ENCODE results near the gene CYP27A1.

CYP27A1 gene

DNA sequence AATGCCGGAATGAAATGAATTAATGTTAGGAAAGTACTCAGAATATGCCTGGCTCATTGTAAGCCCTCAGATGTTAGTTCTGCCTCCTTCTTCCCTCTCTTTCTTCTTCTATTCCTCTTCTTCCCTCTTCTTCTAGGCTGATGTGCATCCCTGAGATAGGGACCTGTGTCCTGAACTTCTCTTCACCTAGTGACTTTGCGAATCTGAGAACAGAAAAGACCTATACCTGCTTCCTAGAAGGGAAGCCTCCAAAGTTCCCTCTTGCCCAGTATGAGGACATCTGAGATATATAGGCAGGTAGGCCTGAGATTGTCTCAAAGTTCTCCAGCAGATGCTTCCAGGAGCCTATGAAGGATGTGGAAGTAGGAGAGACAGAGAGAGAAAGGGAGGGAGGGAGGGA, 8.1 kb upstream of the CYP27A1 start:
- DNase-seq (ENCODE audit: low read depth), result no peak

DNA sequence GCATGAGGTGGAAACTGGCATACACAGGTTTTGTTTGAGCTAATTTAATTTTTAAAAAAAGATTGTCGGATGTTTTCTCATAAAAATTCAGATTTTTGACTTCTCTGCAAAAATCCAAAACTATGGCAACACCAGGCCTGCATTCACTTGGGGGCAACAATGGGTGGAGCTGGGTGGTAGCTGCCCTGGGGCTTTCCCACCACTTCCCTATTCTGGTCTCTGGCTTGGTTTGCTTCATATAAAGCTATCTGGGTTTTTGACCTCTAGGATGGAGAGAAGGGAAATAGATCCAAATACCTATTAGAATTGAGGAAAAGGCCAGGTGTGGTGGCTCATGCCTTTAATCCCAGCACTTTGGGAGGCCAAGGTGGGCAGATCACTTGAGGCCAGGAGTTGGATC, 5.5 kb upstream of the CYP27A1 start:
- no peak for DNase-seq (ENCODE audit: low read depth)

DNA sequence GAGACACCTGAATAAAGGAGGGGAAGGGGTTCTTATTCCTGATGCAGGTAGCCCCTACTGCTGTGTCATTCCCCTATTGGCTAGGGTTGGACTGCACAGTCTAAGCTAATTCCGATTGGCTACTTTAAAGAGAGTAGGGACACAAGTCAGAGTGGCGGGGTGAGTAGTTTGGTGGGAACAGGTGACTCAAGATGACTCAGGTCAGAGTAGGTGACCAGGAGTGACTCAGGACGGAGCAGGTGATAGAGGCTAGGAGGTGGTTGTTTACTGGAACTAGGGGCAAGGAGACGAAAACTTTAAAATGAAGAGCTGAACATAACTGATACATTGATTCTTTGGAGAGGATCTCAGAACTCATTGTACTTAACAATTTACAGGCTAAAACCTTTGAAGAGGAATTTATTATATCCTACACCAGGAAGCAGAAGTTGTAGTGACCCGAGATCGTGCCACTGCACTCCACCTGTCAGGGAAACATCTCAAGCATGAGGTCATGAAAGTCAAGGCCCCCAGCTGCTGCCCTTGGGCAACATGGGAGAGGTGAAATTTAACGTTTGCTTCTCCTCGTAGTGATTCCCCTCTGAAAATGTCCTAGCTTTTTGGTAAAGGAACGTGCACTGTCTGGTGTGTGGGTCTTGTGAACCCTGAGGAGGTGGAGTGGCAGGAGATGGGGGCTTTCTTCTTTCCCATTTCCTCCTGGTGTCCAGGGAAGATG, 4.5 kb upstream of the CYP27A1 start:
- no peak for DNase-seq (ENCODE audit: low read depth)

DNA sequence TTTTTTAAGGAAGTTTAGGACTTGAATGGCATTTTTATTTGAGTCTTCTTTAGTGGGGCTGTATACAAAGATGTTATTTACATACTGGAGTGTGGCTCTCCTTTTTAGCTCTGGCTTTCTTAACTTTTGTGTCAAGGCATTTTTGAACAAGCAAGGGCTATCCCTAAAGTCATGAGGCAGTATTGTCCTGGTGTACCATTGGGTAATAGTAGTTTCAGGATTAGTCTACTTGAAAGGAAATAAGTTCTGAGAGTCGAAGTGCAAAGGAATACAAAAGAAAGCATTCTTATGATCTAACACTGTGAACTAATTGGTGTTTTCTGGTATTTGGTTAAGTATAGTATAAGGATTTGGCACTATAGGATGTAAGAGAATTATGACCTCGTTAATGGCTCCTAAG, 1.9 kb upstream of the CYP27A1 start:
- DNase-seq (ENCODE audit: low read depth), result no peak

DNA sequence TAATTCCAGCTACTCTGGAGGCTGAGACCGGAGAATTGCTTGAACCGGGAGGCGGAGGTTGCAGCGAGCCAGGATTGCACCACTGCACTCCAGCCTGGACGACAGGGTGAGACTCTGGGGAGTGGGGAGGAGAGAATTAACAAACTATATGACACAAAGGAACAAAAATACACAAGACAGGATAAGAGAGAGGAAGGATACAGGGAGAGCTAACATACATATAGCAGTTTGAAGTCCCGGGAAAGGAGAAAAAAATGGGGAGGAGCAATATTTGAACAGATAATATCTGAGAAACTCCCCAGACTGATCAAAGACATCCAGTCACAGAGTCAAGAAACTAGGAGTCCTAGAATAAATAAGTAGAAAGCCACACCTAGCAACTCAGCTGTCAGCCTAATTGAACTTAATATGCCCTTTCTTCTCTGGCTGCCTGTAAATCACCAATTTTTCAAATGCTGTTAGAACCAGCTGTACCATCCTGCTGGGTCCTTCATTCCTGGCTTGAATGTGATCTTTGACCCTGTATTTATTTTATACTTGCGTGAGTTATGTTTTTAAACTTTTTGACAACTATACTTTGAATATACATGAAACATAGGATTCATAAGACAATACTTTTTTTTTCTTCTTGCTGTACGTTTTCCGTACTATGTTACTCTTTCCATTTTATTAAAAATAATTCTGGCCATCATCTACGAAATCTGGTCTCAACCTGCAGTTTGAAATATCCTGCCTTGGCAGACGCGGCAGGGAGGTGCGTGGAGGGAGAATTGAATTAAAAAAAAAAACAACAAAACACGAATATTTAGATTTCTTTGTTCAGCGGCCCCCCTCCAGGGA, 876 bp upstream of the CYP27A1 start:
- no peak for DNase-seq (ENCODE audit: low read depth)

DNA sequence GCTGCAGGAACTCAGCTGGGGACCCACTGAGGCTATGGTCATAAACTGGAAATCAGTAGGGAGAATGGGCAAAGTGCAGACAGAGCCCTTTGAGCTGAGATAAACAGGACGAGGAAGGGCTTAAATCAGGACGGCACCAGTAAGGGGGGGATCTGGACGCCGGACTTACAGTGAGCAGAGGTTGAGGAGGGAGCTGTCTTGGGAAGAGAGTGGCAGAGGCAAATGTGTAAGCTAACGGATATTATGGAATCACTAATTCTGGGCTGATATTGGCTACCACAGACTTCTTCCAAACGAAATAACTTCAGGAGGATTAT, 539 bp downstream of the CYP27A1 start:
- DNase-seq (ENCODE audit: low read depth), result no peak

DNA sequence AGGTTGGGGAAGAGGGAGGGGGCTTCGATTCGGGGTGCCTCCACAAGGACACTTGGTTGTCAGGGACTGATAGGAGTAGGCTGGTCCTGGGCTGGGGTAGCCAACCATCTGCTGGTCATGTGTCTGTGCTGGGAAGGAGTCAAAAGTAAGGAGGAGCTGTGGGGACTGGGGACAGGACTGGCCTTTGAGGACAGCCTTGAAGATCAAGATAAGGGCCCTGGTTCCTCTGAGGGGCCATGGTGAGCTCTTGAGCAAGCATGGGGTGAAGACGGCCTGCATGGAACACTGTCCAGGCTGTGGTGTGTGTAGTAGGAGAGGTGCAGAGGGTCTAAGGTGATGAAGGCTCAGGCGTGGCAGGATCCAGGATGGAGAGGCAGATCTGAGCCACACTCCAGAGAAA, 1.7 kb downstream of the CYP27A1 start:
- DNase-seq (ENCODE audit: low read depth), result no peak

DNA sequence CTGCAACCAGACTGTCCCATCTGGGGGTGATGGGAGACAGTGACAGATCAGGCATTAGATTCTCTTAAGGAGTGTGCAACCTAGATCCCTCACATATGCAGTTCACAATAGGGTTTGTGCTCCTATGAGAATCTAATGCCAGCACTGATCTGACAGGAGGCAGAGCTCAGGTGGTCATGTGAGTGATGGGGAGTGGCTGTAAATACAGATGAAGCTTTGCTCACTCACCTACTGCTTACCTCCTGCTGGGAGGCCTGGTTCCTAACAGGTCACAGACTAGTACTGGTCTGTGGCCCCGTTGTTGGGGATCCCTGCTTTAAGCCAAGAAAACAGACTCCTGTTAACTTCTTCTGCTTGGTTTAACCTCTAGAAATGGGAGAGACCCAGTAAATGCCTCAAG, 3.2 kb downstream of the CYP27A1 start:
- no peak for DNase-seq (ENCODE audit: low read depth)

DNA sequence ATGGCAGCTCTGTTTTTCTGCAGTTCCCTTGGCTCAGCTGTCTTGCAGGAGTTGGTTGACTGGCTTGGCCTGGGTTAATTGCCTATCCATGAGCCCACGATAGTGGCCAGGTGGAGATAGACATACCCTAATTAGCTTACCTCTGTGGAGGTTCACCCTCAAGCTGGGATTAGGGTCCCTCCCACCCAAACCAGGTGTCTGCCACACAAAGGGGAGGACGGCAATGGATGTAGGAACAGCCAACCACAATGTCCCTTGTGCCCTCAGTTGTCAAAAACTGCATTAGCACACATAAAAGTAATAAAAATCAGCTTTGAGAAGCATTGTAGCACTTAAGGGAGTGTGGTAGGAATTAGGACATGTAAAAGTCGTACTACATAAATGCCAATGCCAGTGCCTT, 4.2 kb downstream of the CYP27A1 start:
- DNase-seq (ENCODE audit: low read depth), result no peak

DNA sequence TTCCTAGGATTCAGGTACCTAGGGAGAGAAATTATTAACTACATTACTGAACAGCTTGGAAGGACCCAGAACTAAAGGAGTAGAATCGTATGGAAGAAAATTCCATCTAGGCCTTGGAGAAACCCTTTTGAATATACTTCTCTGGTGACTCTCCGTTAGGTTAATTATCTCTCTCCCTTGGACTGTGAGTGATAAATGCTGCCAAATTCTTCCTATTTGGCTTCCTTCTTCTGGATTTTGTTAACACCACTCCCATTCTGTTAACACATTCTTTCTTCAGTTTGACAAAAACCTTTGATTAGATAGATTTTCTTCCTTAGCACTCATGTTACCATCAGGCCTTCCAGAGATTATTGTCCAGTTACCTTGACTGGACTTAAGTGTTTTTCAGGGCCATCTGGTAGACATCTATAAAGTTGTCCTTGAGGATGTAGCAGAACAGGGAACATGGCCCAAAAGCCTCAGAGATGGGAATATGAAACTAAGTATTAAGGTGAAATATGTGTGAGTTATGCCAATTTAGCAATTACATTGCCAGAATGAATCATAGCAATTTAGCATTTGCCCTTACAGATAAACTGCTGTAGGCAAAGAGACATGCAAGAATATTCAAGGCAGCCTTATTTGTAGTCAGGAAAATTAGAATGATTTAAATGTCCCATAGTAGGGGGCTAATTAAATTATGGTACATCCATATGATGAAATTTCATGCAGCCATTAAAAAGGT, 6.7 kb downstream of the CYP27A1 start:
- no peak for DNase-seq (ENCODE audit: low read depth)

DNA sequence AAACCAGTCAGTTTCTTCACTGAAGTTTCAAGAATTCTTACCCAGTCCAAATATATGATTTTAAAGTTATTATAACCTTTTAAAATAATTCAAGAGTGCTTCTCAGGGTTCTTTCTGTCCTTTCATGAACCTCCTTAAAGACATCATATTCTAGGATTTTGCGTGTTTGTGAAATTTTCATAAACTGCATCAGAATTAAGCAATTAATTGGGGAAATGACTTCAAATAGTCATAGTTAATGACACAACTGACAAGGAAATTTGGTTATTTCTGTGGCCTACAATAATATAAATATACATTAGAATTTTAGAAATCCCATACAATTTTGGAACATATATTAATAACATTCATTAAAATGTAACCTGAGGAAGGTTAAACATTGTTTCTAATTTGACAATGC, 10.5 kb downstream of the CYP27A1 start:
- no peak for DNase-seq (ENCODE audit: low read depth)

DNA sequence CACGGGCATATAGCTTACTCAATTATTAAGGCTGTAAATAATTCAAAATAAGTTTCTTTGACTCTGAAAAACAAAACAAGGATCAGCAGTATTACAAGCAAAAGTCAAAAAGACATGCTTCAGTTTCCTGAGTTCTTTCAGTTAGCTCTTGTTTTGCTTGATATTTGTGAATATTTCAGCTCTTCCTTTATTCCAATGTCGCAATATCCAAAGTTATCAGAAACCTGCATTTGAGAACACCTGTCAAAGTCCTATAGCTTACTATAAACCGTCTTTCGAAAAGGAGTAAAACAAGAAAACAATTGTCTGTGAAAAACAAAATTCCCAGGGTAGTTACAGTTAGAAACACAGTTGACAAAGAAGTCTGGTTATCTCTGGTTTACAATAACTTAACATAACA, 14.7 kb downstream of the CYP27A1 start:
- no peak for DNase-seq (ENCODE audit: low read depth)

DNA sequence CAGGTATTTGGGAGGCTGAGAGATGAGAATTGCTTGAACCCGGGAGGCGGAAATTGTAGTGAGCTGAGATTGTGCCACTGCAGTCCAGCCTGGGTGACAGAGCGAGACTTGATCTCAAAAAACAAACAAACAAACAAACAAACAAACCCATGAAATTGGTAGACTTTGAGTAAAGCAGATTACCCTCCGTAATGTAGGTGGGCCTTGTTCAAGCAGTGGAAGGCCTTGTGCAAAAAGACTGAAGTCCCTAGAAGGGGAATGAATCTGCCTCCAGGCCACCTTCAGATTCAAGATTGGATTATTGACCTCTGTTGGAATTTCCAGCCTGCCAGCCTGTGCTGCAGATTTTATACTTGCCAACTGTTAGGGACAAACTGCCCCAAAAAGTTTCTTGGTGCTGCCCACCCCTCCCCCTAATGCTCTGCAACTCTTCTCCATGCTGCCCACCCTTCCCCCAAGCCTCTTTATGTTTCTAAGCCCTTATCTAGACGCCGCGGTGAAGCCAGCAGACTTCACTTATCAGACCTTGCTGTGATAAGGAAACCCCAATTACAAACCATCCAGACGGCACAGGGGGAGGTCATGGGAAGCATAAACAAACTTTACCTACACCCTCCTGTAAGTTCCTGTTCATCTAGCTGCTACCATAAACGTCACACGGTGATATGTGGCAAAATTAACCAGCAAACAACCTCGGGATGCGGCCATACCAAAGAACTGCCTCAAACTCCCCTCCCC, 17.0 kb downstream of the CYP27A1 start:
- DNase-seq (ENCODE audit: low read depth), result no peak

DNA sequence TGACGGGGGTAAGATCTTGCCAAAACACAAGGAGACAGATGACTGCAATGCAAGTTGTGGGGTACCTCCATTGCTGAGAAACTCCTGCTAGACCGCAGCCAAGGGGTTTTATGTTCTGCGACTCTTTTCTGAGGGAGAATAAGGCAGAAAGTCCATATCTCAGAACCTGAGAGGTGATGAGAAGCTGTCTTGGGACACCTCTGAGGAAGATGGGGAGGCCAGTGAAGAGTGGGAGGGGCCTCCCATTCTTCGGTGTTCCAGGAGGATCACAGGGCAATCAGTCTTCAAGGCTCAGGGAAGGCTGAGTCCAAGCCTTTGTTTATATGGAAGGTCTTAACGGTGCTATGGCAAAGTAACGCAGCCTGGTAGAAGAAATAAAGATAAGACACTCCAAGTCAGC, 18.0 kb downstream of the CYP27A1 start:
- no peak for DNase-seq (ENCODE audit: low read depth)

DNA sequence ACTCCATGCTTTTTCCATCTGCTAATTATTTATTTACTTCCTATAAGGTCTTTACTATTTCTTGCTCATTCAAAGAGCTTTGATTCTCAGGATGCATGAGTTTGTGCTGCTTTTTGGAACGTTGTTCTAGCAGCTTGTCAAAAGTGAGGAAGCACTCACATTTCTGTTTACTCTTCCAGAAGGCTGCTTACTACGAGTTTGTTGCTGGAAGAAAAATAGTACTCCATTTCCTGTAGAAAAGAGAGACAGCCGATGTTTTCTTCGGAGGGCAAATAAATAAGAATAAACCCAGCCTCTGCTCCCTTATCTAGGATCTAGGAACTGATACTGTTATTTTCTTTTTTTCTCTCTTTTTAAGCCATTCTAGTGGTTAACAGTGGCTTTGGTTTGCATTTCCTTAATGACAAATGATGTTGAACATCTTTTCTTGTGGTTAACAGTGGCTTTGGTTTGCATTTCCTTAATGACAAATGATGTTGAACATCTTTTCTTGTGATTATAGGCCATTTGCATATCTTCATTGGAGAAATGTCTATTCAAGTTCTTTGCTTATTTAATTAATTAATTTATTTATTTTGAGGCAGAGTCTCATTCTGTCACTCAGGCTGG, 20.5 kb downstream of the CYP27A1 start:
- DNase-seq (ENCODE audit: low read depth), result no peak

DNA sequence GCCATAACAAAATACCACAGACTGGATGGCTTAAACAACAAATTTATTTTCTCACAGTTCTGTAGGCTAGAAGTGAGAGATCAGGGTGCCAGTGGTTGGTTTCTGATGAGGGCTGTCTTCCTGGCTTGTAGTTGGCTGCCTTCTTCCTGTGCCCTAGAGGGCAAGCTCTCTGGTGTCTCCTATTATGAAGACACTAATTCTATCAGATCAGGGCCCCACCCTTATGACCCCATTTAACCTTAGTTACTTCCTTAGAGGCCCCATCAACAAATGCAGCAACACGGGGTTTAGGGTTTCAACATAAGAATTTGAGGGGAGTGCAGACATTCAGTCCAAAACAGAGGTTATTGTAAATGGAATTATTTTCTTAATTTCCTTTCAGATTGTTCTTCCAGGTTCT, 22.9 kb downstream of the CYP27A1 start:
- DNase-seq (ENCODE audit: low read depth), result no peak

DNA sequence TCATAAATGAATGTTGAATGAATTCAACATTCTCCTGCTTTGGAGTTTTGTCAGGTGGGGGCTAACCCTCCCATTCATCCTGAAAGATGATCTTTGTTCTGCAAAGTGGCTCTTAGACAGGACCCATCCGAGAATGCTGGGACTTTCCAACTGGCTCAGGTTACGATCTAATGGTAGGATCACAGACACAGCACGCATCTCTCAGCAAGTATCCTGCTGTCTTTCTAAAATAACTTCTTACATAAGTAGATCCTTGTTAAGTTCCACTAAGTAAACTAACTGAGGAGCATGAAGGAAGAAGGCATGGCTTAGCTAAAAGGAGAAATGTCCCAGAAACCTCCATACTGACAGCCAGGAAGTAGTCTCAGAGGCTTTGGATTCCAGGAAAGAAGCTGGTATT, 23.7 kb downstream of the CYP27A1 start:
- DNase-seq (ENCODE audit: low read depth), result peak; percentile 23

DNA sequence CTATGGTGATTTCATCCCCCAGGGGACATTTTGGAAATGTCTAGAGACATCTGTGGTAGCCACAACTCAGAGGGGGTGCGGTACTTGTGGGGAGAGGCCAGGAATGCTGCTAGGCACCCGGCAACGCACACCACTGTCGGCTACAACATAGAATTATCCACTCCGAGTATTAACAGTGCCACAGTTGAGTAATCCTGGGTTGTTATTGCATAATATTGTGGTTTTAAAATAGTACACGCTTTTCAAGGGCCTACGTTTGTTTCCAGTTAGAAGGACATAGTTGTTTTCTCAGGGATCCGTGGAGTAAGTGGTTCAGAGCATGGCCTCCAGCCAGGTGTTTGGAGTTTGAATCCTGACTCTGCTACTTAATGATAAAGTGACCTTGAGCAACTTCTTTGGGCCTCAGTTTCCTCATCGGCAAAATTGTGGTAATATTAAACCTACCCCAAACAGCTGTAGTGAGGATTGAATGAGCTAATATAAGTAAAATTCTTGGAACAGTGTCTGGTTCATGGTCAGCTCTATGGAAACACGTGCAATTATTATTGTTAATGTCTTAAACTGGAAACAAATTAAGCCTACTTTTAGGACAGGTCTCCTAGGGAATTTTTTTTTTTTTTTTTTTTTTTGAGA, 24.5 kb downstream of the CYP27A1 start:
- DNase-seq (ENCODE audit: low read depth), result peak; percentile 99

DNA sequence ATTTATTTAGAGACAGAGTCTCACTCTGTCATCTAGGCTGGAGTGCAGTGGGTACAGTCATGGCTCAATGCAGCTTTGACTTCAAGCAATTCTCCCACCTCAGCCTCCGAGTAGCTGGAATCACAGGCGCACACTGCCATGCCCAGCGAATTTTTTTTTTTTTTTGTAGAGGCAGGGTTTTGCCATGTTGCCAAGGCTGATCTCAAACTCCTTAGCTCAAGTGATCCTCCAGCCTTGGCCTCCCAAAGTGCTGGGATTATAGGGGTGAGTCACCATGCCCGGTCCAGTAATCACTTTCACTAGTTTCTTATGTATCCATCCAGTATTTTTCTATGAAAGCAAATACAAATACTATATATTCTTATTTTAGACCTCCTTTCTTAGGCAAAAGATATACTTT, 25.7 kb downstream of the CYP27A1 start:
- DNase-seq (ENCODE audit: low read depth), result no peak

DNA sequence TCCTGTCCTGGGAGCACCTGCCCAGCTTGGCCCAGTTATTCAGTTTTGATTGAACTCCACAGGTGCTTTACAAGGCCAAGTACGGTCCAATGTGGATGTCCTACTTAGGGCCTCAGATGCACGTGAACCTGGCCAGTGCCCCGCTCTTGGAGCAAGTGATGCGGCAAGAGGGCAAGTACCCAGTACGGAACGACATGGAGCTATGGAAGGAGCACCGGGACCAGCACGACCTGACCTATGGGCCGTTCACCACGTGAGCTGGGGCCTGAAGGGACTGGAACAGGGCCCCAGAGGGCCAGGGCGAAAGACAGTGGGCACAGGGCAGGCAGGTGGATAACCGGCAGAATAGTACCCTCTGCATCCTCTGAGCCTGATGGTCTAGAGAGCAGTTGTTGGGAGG, 27.6 kb downstream of the CYP27A1 start:
- DNase-seq (ENCODE audit: low read depth), result no peak

DNA sequence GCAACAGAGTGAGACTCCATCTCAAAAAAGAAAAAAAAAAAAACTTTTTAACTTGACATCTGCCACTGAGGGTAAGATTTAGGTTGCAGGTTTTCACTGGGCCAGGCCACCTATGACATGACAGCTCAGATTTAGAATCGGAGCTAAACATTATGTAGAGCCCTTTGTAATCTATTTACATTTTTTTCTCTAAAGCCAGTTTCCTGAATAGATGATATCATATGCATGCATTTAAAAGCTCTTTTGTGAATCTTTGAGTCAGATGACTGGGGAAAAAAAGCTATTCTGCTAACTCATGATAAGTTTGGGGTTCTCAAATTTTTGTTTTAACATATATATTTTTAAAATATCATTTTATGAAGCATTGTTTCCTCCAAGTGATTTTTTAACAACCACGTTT, 28.3 kb downstream of the CYP27A1 start:
- DNase-seq (ENCODE audit: low read depth), result no peak

DNA sequence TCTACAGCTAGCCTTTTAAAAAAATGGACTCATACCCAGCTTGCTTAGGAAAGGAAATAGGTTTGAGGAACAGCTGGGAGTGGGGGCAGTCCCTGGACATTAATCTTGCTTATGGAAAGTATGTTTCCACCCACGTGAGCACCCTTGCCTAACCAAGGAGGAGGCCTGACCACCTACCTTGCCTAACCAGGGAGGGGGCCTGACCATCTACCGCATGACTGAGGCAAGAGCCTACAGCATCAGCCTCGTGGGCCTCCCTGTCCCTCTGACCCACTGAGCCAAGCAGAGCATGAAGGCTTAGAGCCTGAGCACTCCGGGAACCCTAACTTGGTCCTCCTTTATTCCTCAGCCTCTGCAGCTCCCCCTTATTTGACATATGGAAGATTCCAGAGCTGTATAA, 29.4 kb downstream of the CYP27A1 start:
- no peak for DNase-seq (ENCODE audit: low read depth)
